GM12878 (cell line): Measurements from ENCODE around the gene MYO16. TPM values are rescaled to one million over a fixed set of nuclear protein-coding genes. Genes with fewer than 3 reads are reported as not detected.

Source experiments
- ATAC-seq: fragments of 200-7000 bp; cut with Tn5 transposase; 3 replicates; pipeline ENCODE4 v1.9.1; 2020; ENCODE audit warnings: mild to moderate bottlenecking, moderate library complexity
- BruUV-seq: library from RNA; stranded (reverse); fragments of 400-500 nt; replicated peaks from 2 replicates; lab custom pipeline; 2021; lab: Mats Ljungman, UMichigan
- CTCF ChIA-PET: fragments of 300-600 bp; sonication (Branson Sonifier 250); formaldehyde crosslinking; extraction: SDS; loops from one replicate; lab custom pipeline; 2021; ENCODE audit warnings: inconsistent platforms; lab: Yijun Ruan, JAX
- POLR2A ChIA-PET: fragments of 350-600 bp; formaldehyde crosslinking; extraction: SDS; loops from one replicate; lab custom pipeline; 2021; ENCODE audit warnings: inconsistent platforms; lab: Charles Lee
- RAD21 ChIA-PET: fragments of 300-600 bp; sonication (Branson Sonifier 250); formaldehyde crosslinking; loops from one replicate; lab custom pipeline; 2023; ENCODE audit warnings: antibody characterized with exemption; ENCODE audit not compliant: unreplicated experiment; lab: Charles Lee
- SMC1A ChIA-PET: fragments of 300-600 bp; sonication (Branson Sonifier 250); formaldehyde crosslinking; loops from one replicate; lab custom pipeline; 2023; ENCODE audit not compliant: unreplicated experiment, uncharacterized antibody; lab: Charles Lee
- DNase-seq: peaks from one replicate; pipeline ENCODE4 v3.0.0-alpha.2; 2011; ENCODE audit warnings: low read depth, low spot score
- FAIRE-seq: peaks from 3 replicates; lab custom pipeline; 2011; peaks lifted over from hg19 to GRCh38; lab: Jason Lieb, UNC
- H2AFZ ChIP-seq: 2 replicates; pipeline ENCODE4 v1.6.0; 2011; ENCODE audit warnings: low read depth, low read length, control low read depth; ENCODE audit not compliant: control insufficient read depth
- H3K27ac ChIP-seq: 2 replicates; pipeline ENCODE4 v1.5.1; 2011; ENCODE audit warnings: control low read depth; ENCODE audit not compliant: control insufficient read depth, insufficient read depth
- H3K27me3 ChIP-seq, 2 experiments: replicated peaks in 1 of 2; 2 replicates each; pipeline versions ENCODE4 v1.6.0 to v1.6.1; 2011; ENCODE audit warnings: low read length in 1 of 2; ENCODE audit not compliant: control insufficient read depth in 2 of 2, insufficient read depth in 2 of 2
- H3K36me3 ChIP-seq, 2 experiments: 2 replicates each; pipeline ENCODE4 v1.5.1; 2011; ENCODE audit warnings: low read length in 1 of 2; ENCODE audit not compliant: control insufficient read depth in 2 of 2, insufficient read depth in 2 of 2
- H3K4me1 ChIP-seq: 2 replicates; pipeline ENCODE4 v1.6.1; 2011; ENCODE audit warnings: mild to moderate bottlenecking, low read length, moderate library complexity, mixed read lengths; ENCODE audit not compliant: control insufficient read depth, insufficient read depth
- H3K4me2 ChIP-seq: 2 replicates; pipeline ENCODE4 v1.6.0; 2011; ENCODE audit warnings: control low read depth; ENCODE audit not compliant: control insufficient read depth, insufficient read depth
- H3K4me3 ChIP-seq: fragments of 200-600 bp; sonication (generic); 2 replicates; pipeline ENCODE4 v1.5.1; 2016
- H3K79me2 ChIP-seq: 2 replicates; pipeline ENCODE4 v1.6.0; 2011; ENCODE audit warnings: low read length; ENCODE audit not compliant: control insufficient read depth, insufficient read depth
- H3K9ac ChIP-seq: 2 replicates; pipeline ENCODE4 v1.8.0; 2011; ENCODE audit warnings: low read length, control low read depth, mixed read lengths; ENCODE audit not compliant: control insufficient read depth, insufficient read depth
- H3K9me3 ChIP-seq: replicated peaks from 3 replicates; pipeline ENCODE4 v1.5.1; 2011; ENCODE audit warnings: mild to moderate bottlenecking, low read length; ENCODE audit not compliant: control insufficient read depth, insufficient read depth
- H4K20me1 ChIP-seq: 2 replicates; pipeline ENCODE4 v1.6.0; 2011; ENCODE audit not compliant: control insufficient read depth, insufficient read depth
- BACH1 ChIP-seq: fragments of 450-650 bp; IDR thresholded peaks from 2 replicates; pipeline ENCODE4 v1.6.1; 2017; ENCODE audit warnings: mild to moderate bottlenecking, borderline replicate concordance
- CHD1 ChIP-seq: IDR thresholded peaks from 2 replicates; pipeline ENCODE4 v1.6.1; 2012; ENCODE audit warnings: low read depth, low read length, improper control_type of control experiment
- CHD4 ChIP-seq: fragments of 200-600 bp; sonication (generic); IDR thresholded peaks from 2 replicates; pipeline ENCODE4 v1.6.1; 2016; ENCODE audit warnings: mild to moderate bottlenecking
- GABPA ChIP-seq: IDR thresholded peaks from 2 replicates; pipeline ENCODE4 v1.6.1; 2014; ENCODE audit warnings: antibody characterized with exemption, low read depth, mild to moderate bottlenecking, inconsistent platforms
- HCFC1 ChIP-seq: fragments of 150-350 bp; IDR thresholded peaks from 2 replicates; pipeline ENCODE4 v1.6.1; 2014; ENCODE audit warnings: low read length
- PAX8 ChIP-seq: fragments of 450-650 bp; IDR thresholded peaks from 2 replicates; pipeline ENCODE4 v1.6.1; 2017; ENCODE audit warnings: mild to moderate bottlenecking, moderate library complexity
- RCOR1 ChIP-seq: conservative IDR thresholded peaks from 2 replicates; pipeline ENCODE4 v1.6.1; 2012; ENCODE audit warnings: low read depth, low read length, improper control_type of control experiment
- RELA ChIP-seq: fragments of 450-650 bp; IDR thresholded peaks from 2 replicates; pipeline ENCODE4 v1.8.0; 2014; ENCODE audit warnings: borderline replicate concordance; ENCODE audit not compliant: partially characterized antibody
- ZBTB33 ChIP-seq: fragments of 450-650 bp; IDR thresholded peaks from 2 replicates; pipeline ENCODE4 v1.6.1; 2017; ENCODE audit warnings: mild to moderate bottlenecking
- WGBS: methylation state at CpG from one replicate; pipeline ENCODE4 v1.1.6; 2016; ENCODE audit warnings: low lambda C conversion rate; ENCODE audit not compliant: insufficient replicate concordance, insufficient coverage; ENCODE audit errors: missing lambda C conversion rate; 5-methylcytosine and 5-hydroxymethylcytosine counted together
- in situ Hi-C: fragments of 300-500 bp; cut with MboI; formaldehyde crosslinking; loops from 9 replicates; pipeline ENCODE4 v1.14.3; 2018; ENCODE audit warnings: mixed read lengths
- intact Hi-C: fragments of 100-400 bp; cut with micrococcal nuclease; formaldehyde crosslinking; loops from one replicate; pipeline ENCODE4 v1.14.2; 2022; ENCODE audit not compliant: unreplicated experiment
- polyA plus RNA-seq, 11 experiments: library from polyadenylated mRNA; depleted of rRNA in 4 of 11; unstranded in 6 of 11; stranded (reverse) in 5 of 11; fragments of >200 nt; fragmentation: Nextera tagmentation in 4 of 11; fragmentation: Illumina TruSeq in 1 of 11; extraction: Ambion mirVana in 4 of 11; extraction: Trizol in 1 of 11; gene quantifications; 1 replicate in 1 of 11; 2 replicates in 10 of 11; pipeline versions ENCODE4 v1.2.1 to v1.2.3, GENCODE V29; 2011 to 2016; ENCODE audit warnings: inconsistent platforms in 2 of 11, missing spikeins in 2 of 11, low read depth in 1 of 11
- total RNA-seq, 4 experiments: library from RNA; depleted of rRNA in 3 of 4; stranded (reverse); fragments of >200 nt in 3 of 4; fragmentation: Illumina TruSeq in 1 of 4; extraction: Trizol in 1 of 4; gene quantifications; 2 replicates each; pipeline versions ENCODE4 v1.2.1 to v1.2.3, GENCODE V29; 2013 to 2021

MYO16 gene
- total and polyA plus RNA-seq, 10 of the 15 experiments (the other 5 are each of a cell fraction or from before 2014, with no cell fraction given), result under 0.01 to 1.7 (median 0.05) TPM; not detected in 4

DNA sequence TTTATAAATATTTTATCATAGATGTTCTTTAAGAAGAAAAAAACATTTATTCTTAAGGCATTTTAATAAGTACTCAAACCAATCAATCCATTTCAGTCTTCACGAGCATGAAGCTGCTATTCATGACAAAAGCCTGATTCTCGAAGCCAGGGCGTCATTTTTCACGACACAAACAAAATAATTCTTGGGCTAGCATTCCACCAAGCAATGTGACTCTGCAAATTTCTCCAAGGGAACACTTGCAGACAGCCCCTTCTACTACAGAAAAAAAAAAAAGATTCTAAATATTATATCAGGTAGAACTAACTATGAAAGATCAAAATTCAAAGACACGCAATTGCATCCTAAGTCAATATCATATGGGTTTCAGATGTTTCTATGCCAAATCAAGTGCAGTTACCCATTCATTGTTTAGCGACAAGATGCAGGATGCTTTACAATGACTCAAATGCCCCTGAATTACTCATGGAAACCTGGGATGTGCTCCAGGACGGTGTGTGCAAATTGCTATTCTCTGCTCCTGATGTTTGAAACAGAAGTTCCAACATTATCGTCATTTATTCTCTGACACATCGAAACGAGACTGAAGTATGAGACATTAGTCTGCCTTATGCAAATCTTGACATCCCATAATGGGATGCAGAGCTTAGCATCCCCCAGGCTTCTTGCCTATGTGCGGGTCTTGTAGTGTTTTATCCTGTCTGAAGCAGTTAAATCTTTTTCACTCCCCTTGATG lies 517.7 kb downstream of the MYO16 start:
- ChIA-PET CTCF (interaction anchor here (1.0 to 2.3 kb wide), 9 partner anchors 11 to 1297 kb away, joined by 3 to 17 read pairs (median 4); no protein-coding TSS in a partner anchor), POLR2A (no interaction called here), SMC1A (interaction anchor here (1.0 to 5.8 kb wide), 9 partner anchors 10 to 990 kb away, joined by 3 to 55 read pairs (median 3); no protein-coding TSS in a partner anchor), RAD21 (interaction anchor here (0.9 to 2.7 kb wide), 6 partner anchors 11 to 970 kb away, joined by 3 to 13 read pairs (median 5); no protein-coding TSS in a partner anchor)
- 31% methylated on average over 11 of the region's 11 CpGs for WGBS
- no peak for FAIRE-seq
- DNase-seq, result no peak
- H3K79me2 ChIP-seq, result no peaks in the 10 kb centered on the region
- no peak overlapping the region for H2AFZ ChIP-seq
- no peak overlapping the region for H3K27ac ChIP-seq
- H3K4me1 ChIP-seq, result no peaks in the 10 kb centered on the region
- no peaks in the 10 kb centered on the region; a peak in 1 of 4 replicates for H3K27me3 ChIP-seq
- no peaks in the 10 kb centered on the region for H4K20me1 ChIP-seq
- no peak overlapping the region for H3K9ac ChIP-seq
- no peak overlapping the region for H3K4me2 ChIP-seq
- H3K9me3 ChIP-seq, result no peaks in the 10 kb centered on the region
- TF ChIP-seq RELA (no peak), BACH1 (no peak)
- ATAC-seq, result no peak
- intact Hi-C loops (loop anchor here (10.0 kb wide), 2 partner anchors 278 to 338 kb away; no protein-coding TSS in a partner anchor), in situ Hi-C loops (no loop called here)
- H3K36me3 ChIP-seq, result no peaks in the 10 kb centered on the region
- no TSS peak for BruUV-seq
- no peak overlapping the region for H3K4me3 ChIP-seq

DNA sequence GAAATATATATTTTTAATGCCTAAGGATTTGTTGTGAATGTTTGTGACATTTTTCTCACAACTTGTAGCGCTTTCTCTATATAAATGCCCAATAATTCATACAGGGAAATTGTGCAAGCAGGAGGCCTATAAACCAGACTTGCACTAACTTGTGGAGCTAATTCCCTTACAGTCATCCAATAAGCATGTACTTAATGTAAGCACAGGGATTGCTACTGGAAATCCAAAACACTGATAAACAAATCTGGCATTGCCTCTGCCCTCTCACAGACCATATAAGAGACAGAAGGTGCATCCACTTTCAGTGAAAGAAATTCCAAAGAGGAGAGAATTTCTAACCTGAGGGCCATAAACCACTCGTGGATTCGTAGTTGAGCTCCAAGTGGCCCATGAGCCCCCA lies 518.8 kb downstream of the MYO16 start:
- no peaks in the 10 kb centered on the region for H3K36me3 ChIP-seq
- no peak for TF ChIP-seq GABPA
- TF ChIP-seq RCOR1, result no peak
- no peak for TF ChIP-seq PAX8
- no peak for TF ChIP-seq CHD4
- no peak for TF ChIP-seq CHD1
- TF ChIP-seq ZBTB33, result no peak
- no peak for TF ChIP-seq HCFC1
- H2AFZ ChIP-seq, result no peak overlapping the region
- ATAC-seq, result no peak
- CTCF ChIA-PET, result interaction anchor here (1.0 to 2.1 kb wide), 5 partner anchors 11 to 966 kb away, joined by 3 to 8 read pairs (median 6); no protein-coding TSS in a partner anchor
- 64% methylated on average over 3 of the region's 3 CpGs for WGBS
- H3K4me2 ChIP-seq, result no peak overlapping the region
- intact Hi-C loops (loop anchor here (10.0 kb wide), 2 partner anchors 277 to 337 kb away; no protein-coding TSS in a partner anchor), in situ Hi-C loops (no loop called here)
- SMC1A ChIA-PET, result interaction anchor here (1.1 to 5.8 kb wide), 4 partner anchors 11 to 58 kb away, joined by 3 to 55 read pairs (median 4); no protein-coding TSS in a partner anchor
- no peak overlapping the region for H3K27ac ChIP-seq
- no peak for DNase-seq
- no peaks in the 10 kb centered on the region for H3K4me1 ChIP-seq
- H3K79me2 ChIP-seq, result no peaks in the 10 kb centered on the region
- H3K9ac ChIP-seq, result no peak overlapping the region
- no TSS peak for BruUV-seq
- H3K4me3 ChIP-seq, result no peak overlapping the region
- RAD21 ChIA-PET, result interaction anchor here (0.9 to 2.7 kb wide), 2 partner anchors 13 to 184 kb away, joined by 3 to 13 read pairs; no protein-coding TSS in a partner anchor
- POLR2A ChIA-PET, result no interaction called here
- FAIRE-seq, result no peak
- no peaks in the 10 kb centered on the region for H3K9me3 ChIP-seq
- H3K27me3 ChIP-seq, result no peaks in the 10 kb centered on the region; a peak in 1 of 4 replicates
- H4K20me1 ChIP-seq, result no peaks in the 10 kb centered on the region
